Activated CD4-positive, alpha-beta memory T cell treated with anti-CD3 and anti-CD28 coated beads, Interleukin-2, amount 10 ng/mL, durations not matched to agents 7 days and 5 days (primary cell): ENCODE measurements around the gene NCK1. TPM values are rescaled to one million over a fixed set of nuclear protein-coding genes. Genes with fewer than 3 reads are reported as not detected.

Experiments
- CTCF ChIA-PET: fragments of 350-600 bp; sonication (Branson Sonifier 250); formaldehyde crosslinking; loops from one replicate; lab custom pipeline; 2021; ENCODE audit warnings: antibody characterized with exemption, inconsistent platforms; lab: Charles Lee
- POLR2A ChIA-PET: fragments of 350-600 bp; sonication (Branson Sonifier 250); formaldehyde crosslinking; loops from one replicate; lab custom pipeline; 2021; ENCODE audit warnings: antibody characterized with exemption; lab: Charles Lee
- DNase-seq: peaks from one replicate; pipeline ENCODE4 v3.0.0-alpha.2; 2020
- H3K27ac Mint-ChIP-seq: one replicate; pipeline ENCODE4 v1.8.0; 2021; ENCODE audit warnings: mild to moderate bottlenecking, mixed read lengths
- H3K27me3 Mint-ChIP-seq: one replicate; pipeline ENCODE4 v1.8.0; 2021; ENCODE audit warnings: mixed read lengths
- H3K36me3 Mint-ChIP-seq: one replicate; pipeline ENCODE4 v1.8.0; 2021; ENCODE audit warnings: low read depth, mixed read lengths
- H3K4me1 Mint-ChIP-seq: one replicate; pipeline ENCODE4 v1.8.0; 2021; ENCODE audit warnings: mixed read lengths
- H3K4me3 Mint-ChIP-seq: one replicate; pipeline ENCODE4 v1.8.0; 2021; ENCODE audit warnings: mild to moderate bottlenecking, mixed read lengths
- H3K9me3 Mint-ChIP-seq: one replicate; pipeline ENCODE4 v1.8.0; 2021; ENCODE audit warnings: mixed read lengths
- total RNA-seq, 2 experiments: library from RNA; stranded (reverse); gene quantifications; one replicate each; pipeline ENCODE4 v1.2.3, GENCODE V29; 2021

The NCK1 gene
- total RNA-seq, 2 experiments from 2014 or later = 50.8 to 51.3 TPM

DNA sequence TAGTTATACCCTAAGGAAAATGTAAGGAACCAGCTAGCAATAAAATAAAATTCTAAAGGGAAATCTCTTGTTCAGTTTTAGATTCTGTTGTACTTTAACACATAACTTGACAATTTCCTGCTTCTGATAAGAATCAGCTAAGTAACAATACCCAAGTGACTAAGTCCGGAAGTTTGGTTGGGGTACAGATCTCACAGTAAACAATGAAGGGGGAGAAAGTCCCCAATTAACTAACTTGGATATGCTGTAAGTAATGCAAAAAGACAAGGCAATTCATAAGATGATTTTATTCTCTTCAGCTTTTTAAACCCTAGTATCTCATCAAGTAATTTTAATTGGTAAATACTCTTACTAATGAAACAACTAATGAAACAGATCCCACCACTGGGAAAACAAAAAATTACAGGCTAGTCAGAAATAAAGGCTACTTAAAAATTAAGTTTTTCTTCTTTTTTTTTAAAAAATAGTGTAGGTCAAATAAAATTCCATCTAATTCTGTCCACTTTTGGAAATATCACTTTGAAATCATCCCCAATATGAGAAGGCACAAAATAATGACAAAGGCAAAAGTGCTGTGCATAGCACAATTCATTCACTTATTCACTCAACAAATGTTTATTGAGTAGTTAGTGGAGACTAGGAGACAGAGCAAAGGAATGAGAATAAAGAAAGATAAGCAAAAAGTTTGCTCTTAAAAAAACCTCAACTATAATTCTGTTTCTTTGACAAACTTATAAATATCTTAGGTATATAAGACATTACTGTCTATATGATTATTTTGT lies 58.0 kb downstream of the NCK1 start:
- Mint-ChIP-seq H3K9me3 (peaks cover 4% of the 10 kb centered on the region), H3K4me1 (peaks cover 67% of the 10 kb centered on the region), H3K36me3 (peaks cover 24% of the 10 kb centered on the region), H3K27me3 (no peaks in the 10 kb centered on the region), H3K4me3 (peak overlapping the region; percentile 56), H3K27ac (peak overlapping the region; percentile 85)
- ChIA-PET POLR2A (interaction anchor here (0.8 to 3.0 kb wide), 4 partner anchors 10 to 724 kb away, joined by 3 to 49 read pairs (median 6); partner anchors contain the start of genes MSL2, NCK1 and STAG1), CTCF (interaction anchor here (1.1 to 1.3 kb wide), 3 partner anchors 18 to 168 kb away, joined by 3 to 8 read pairs (median 6); partner anchors contain the start of genes NCK1 and STAG1)
- DNase-seq = no peak

DNA sequence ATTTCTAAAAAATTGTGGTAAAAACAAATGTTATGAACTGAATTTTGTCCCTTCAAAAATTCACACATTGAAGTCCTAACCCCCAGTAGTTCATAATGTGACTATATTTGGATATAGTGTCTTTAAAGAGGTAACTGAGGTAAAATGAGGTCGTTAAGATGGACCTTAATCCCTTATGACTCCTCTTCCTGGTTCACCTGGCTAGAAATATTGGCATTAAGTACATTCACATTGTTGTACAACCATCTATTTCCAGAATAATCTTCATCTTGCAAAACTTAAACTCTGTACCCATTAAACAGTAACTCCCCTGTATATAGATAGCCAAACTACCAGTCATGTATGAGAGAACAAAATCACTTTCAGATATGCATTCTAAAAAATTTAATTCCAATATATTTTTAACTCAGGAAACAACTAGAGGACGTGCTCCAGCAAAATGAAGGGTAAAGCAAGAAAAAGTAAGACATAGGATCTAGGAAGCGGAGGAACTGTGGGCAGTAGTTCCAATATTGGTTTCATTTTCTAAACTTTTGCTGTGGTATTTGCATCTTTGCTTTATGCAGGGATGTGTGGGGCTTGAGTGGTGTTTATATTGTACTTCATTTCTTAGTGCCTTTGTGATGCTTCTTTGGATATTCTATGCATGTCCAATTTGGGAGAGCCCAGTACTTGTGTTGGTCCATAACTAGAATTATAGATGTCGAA lies 59.0 kb downstream of the NCK1 start:
- POLR2A ChIA-PET = interaction anchor here (1.9 kb wide), 1 partner anchor 59 kb away, joined by 8 read pairs; the partner anchor contains the start of gene NCK1
- Mint-ChIP-seq H3K4me3 (peak overlapping the region; percentile 73), H3K36me3 (peaks cover 20% of the 10 kb centered on the region), H3K9me3 (no peaks in the 10 kb centered on the region), H3K27me3 (no peaks in the 10 kb centered on the region), H3K27ac (peak overlapping the region; percentile 82), H3K4me1 (peaks cover 70% of the 10 kb centered on the region)
- no peak for DNase-seq
- CTCF ChIA-PET = no interaction called here

GRCh38 chr3:136925425-136926190 lies 63.6 kb downstream of the NCK1 start:
- POLR2A ChIA-PET = interaction anchor here (1.0 to 1.2 kb wide), 2 partner anchors 9 to 64 kb away, joined by 3 read pairs; partner anchors contain the start of gene NCK1
- H3K36me3 Mint-ChIP-seq = peaks cover 35% of the 10 kb centered on the region
- no peak overlapping the region for H3K27ac Mint-ChIP-seq
- CTCF ChIA-PET = no interaction called here
- no peaks in the 10 kb centered on the region for H3K27me3 Mint-ChIP-seq
- no peak overlapping the region for H3K4me3 Mint-ChIP-seq
- DNase-seq = no peak
- no peaks in the 10 kb centered on the region for H3K9me3 Mint-ChIP-seq
- H3K4me1 Mint-ChIP-seq = peaks cover 49% of the 10 kb centered on the region

- no peak overlapping the region for H3K27ac Mint-ChIP-seq
- no peaks in the 10 kb centered on the region for H3K27me3 Mint-ChIP-seq
- ChIA-PET POLR2A (no interaction called here), CTCF (interaction anchor here (0.7 kb wide), 1 partner anchor 10 kb away, joined by 4 read pairs; no protein-coding TSS in a partner anchor)
- H3K4me3 Mint-ChIP-seq = no peak overlapping the region
- DNase-seq = no peak
- H3K36me3 Mint-ChIP-seq = peaks cover 46% of the 10 kb centered on the region
- no peaks in the 10 kb centered on the region for H3K9me3 Mint-ChIP-seq
- H3K4me1 Mint-ChIP-seq = peaks cover 47% of the 10 kb centered on the region
Measured at GRCh38 chr3:136928240-136928639, 66.2 kb downstream of the NCK1 start.

GRCh38 chr3:136929977-136930670 lies 68.1 kb downstream of the NCK1 start:
- no peaks in the 10 kb centered on the region for H3K27me3 Mint-ChIP-seq
- no peak overlapping the region for H3K4me3 Mint-ChIP-seq
- ChIA-PET CTCF (no interaction called here), POLR2A (no interaction called here)
- H3K36me3 Mint-ChIP-seq = peaks cover 64% of the 10 kb centered on the region
- H3K27ac Mint-ChIP-seq = no peak overlapping the region
- no peaks in the 10 kb centered on the region for H3K9me3 Mint-ChIP-seq
- no peak for DNase-seq
- H3K4me1 Mint-ChIP-seq = peaks cover 46% of the 10 kb centered on the region

- DNase-seq = no peak
- Mint-ChIP-seq H3K36me3 (peaks cover 70% of the 10 kb centered on the region), H3K27me3 (no peaks in the 10 kb centered on the region), H3K4me1 (peaks cover 45% of the 10 kb centered on the region), H3K9me3 (peaks cover 3% of the 10 kb centered on the region), H3K27ac (no peak overlapping the region), H3K4me3 (no peak overlapping the region)
- CTCF ChIA-PET = interaction anchor here (0.6 to 0.7 kb wide), 2 partner anchors 62 to 1883 kb away, joined by 3 read pairs; no protein-coding TSS in a partner anchor
- POLR2A ChIA-PET = no interaction called here
Measured at GRCh38 chr3:136931606-136932005, 69.6 kb downstream of the NCK1 start.

DNA sequence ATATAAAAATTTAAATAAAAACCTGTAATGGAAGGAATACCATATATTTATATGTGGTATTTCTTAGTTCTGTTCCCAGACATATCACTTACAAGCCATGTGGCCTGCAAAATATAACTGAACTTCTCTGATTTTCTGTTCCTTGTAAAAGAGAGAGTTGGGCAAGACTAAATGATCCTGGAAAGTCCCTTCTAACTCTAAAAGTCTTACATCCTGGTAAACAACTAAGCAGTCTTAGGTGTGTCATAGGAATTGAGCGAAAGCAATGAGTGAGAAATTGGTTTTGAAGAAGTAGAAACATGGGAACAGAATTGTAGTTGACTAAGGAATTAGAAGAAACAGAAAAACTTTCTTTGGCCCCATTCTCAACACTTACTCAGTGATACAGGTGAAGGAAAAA lies 70.5 kb downstream of the NCK1 start:
- Mint-ChIP-seq H3K27ac (no peak overlapping the region), H3K36me3 (peaks cover 72% of the 10 kb centered on the region)
- CTCF ChIA-PET = no interaction called here

GRCh38 chr3:136932978-136933772 lies 71.2 kb downstream of the NCK1 start:
- no peak overlapping the region for H3K27ac Mint-ChIP-seq
- DNase-seq = no peak
- CTCF ChIA-PET = no interaction called here
- no peaks in the 10 kb centered on the region for H3K27me3 Mint-ChIP-seq
- H3K4me3 Mint-ChIP-seq = no peak overlapping the region
- peaks cover 72% of the 10 kb centered on the region for H3K36me3 Mint-ChIP-seq
- H3K4me1 Mint-ChIP-seq = peaks cover 46% of the 10 kb centered on the region
- POLR2A ChIA-PET = interaction anchor here (0.7 to 0.9 kb wide), 2 partner anchors 20 to 71 kb away, joined by 3 to 4 read pairs; partner anchors contain the start of gene NCK1
- H3K9me3 Mint-ChIP-seq = peaks cover 3% of the 10 kb centered on the region

More for the DNA sequence above, 70.5 kb downstream of the NCK1 start:
- Mint-ChIP-seq H3K4me1 (peaks cover 44% of the 10 kb centered on the region), H3K9me3 (peaks cover 3% of the 10 kb centered on the region), H3K27me3 (no peaks in the 10 kb centered on the region), H3K4me3 (no peak overlapping the region)
- no peak for DNase-seq
- POLR2A ChIA-PET = no interaction called here

DNA sequence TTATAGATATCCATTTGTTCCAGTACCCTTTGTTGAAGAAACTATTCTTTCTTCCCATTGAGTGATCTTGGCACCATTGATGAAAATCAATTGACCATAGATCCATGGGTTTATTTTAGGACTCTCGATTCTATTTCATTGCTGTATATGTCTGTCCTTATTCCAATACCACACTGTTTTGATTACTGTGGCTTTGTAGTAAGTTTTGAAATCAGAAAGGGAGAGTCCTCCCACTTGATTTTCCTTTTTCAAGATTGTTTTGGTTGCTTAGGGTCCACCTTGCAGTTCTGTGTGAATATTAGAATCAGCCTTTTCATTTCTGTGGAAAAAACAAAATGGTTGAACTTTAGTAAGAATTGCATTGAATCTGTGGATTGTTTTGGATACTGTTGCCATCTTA lies 75.2 kb downstream of the NCK1 start:
- POLR2A ChIA-PET = no interaction called here
- Mint-ChIP-seq H3K4me3 (no peak overlapping the region), H3K36me3 (peaks cover 50% of the 10 kb centered on the region), H3K4me1 (peaks cover 39% of the 10 kb centered on the region), H3K9me3 (peaks cover 3% of the 10 kb centered on the region), H3K27ac (no peak overlapping the region), H3K27me3 (no peaks in the 10 kb centered on the region)
- DNase-seq = no peak
- CTCF ChIA-PET = no interaction called here

DNA sequence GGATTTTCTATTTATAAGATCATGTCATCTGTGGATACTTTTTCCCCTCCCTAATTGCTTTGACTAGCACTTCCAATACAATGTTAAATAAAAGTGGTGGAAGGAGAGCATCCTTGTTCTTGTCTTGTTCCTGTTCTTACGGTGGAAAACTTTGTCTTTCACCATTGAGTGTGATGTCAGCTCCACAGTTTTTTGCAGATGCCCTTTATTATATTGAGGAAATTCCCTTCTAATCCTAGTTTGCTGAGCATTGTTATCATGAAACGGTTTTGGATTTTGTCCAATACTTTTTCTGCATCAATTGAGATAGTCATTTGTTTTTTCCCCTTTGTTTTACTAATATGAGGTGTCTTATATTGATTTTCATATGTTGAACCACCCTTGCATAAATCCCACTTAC lies 75.8 kb downstream of the NCK1 start:
- no peak for DNase-seq
- H3K27me3 Mint-ChIP-seq = no peaks in the 10 kb centered on the region
- H3K4me3 Mint-ChIP-seq = no peak overlapping the region
- H3K36me3 Mint-ChIP-seq = peaks cover 47% of the 10 kb centered on the region
- peaks cover 3% of the 10 kb centered on the region for H3K9me3 Mint-ChIP-seq
- POLR2A ChIA-PET = no interaction called here
- peaks cover 38% of the 10 kb centered on the region for H3K4me1 Mint-ChIP-seq
- CTCF ChIA-PET = interaction anchor here (0.5 kb wide), 1 partner anchor 22 kb away, joined by 3 read pairs; no protein-coding TSS in a partner anchor
- no peak overlapping the region for H3K27ac Mint-ChIP-seq

DNA sequence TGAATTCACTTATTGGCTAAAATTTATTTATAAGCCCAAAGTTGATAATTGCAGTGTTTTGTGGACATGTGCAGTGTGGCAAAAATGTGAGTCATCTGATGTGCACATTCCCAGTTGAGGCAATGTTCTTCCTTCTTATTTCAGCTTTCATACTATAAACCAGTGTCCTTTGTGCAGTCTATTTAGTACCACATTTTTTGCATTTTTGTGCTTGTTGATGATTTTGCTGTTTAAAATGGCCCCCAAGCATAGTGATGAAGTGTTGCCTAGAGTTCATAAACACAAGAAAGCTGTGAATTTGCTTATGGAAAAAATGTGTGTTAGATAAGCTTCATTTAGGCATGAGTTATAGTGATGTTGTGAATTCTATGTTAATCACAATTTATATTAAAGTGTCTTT lies 76.3 kb downstream of the NCK1 start:
- peaks cover 43% of the 10 kb centered on the region for H3K36me3 Mint-ChIP-seq
- H3K4me1 Mint-ChIP-seq = peaks cover 39% of the 10 kb centered on the region
- POLR2A ChIA-PET = interaction anchor here (0.8 to 1.4 kb wide), 3 partner anchors 9 to 99 kb away, joined by 3 to 5 read pairs (median 3); no protein-coding TSS in a partner anchor
- no peak overlapping the region for H3K27ac Mint-ChIP-seq
- CTCF ChIA-PET = interaction anchor here (0.5 kb wide), 1 partner anchor 22 kb away, joined by 3 read pairs; no protein-coding TSS in a partner anchor
- H3K9me3 Mint-ChIP-seq = peaks cover 3% of the 10 kb centered on the region
- no peak for DNase-seq
- no peaks in the 10 kb centered on the region for H3K27me3 Mint-ChIP-seq
- no peak overlapping the region for H3K4me3 Mint-ChIP-seq
